Activated gamma-delta T cell treated with Interleukin-2 at 50 U/mL for 16 hours (primary cell): Measurements from ENCODE around the gene GLT1D1.

Source experiments
- DNase-seq: peaks from one replicate; pipeline ENCODE4 v3.0.0-alpha.2; 2020

The GLT1D1 gene

GRCh38 chr12:128918481-128919260, 65.4 kb downstream of the GLT1D1 start:
- no peak for DNase-seq

GRCh38 chr12:128920468-128920867, 67.2 kb downstream of the GLT1D1 start:
- DNase-seq = no peak

GRCh38 chr12:128928361-128928760, 75.1 kb downstream of the GLT1D1 start:
- DNase-seq = no peak

- DNase-seq = no peak
Measured at GRCh38 chr12:128929057-128929456, 75.8 kb downstream of the GLT1D1 start.

- no peak for DNase-seq
Measured at GRCh38 chr12:128930606-128931005, 77.3 kb downstream of the GLT1D1 start.

GRCh38 chr12:128932521-128932920, 79.2 kb downstream of the GLT1D1 start:
- no peak for DNase-seq

- no peak for DNase-seq
Measured at GRCh38 chr12:128933039-128933438, 79.8 kb downstream of the GLT1D1 start.

GRCh38 chr12:128933926-128934325, 80.6 kb downstream of the GLT1D1 start:
- no peak for DNase-seq

- no peak for DNase-seq
Measured at GRCh38 chr12:128938886-128939285, 85.6 kb downstream of the GLT1D1 start.

- no peak for DNase-seq
Measured at GRCh38 chr12:128940090-128940888, 87.0 kb downstream of the GLT1D1 start.

GRCh38 chr12:128940974-128941373, 87.7 kb downstream of the GLT1D1 start:
- DNase-seq = no peak

- no peak for DNase-seq
Measured at GRCh38 chr12:128942960-128943477, 89.7 kb downstream of the GLT1D1 start.

- DNase-seq = no peak
Measured at GRCh38 chr12:128944956-128945355, 91.7 kb downstream of the GLT1D1 start.

GRCh38 chr12:128947209-128947608, 93.9 kb downstream of the GLT1D1 start:
- no peak for DNase-seq

- DNase-seq = no peak
Measured at GRCh38 chr12:128949086-128949485, 95.8 kb downstream of the GLT1D1 start.

GRCh38 chr12:128951448-128951847, 98.2 kb downstream of the GLT1D1 start:
- no peak for DNase-seq

- no peak for DNase-seq
Measured at GRCh38 chr12:128956755-128957154, 103.5 kb downstream of the GLT1D1 start.

- no peak for DNase-seq
Measured at GRCh38 chr12:128959901-128960300, 106.6 kb downstream of the GLT1D1 start.

- DNase-seq = no peak
Measured at GRCh38 chr12:128961308-128961902, 108.1 kb downstream of the GLT1D1 start.

GRCh38 chr12:128961957-128962356, 108.7 kb downstream of the GLT1D1 start:
- no peak for DNase-seq

GRCh38 chr12:128966203-128966810, 113.0 kb downstream of the GLT1D1 start:
- no peak for DNase-seq

GRCh38 chr12:128968668-128969067, 115.4 kb downstream of the GLT1D1 start:
- no peak for DNase-seq

- DNase-seq = no peak
Measured at GRCh38 chr12:128969480-128970055, 116.3 kb downstream of the GLT1D1 start.
